GM12865 (cell line): ENCODE measurements around the gene HPCAL1.

ENCODE experiments used
- DNase-seq: peaks from one replicate; pipeline ENCODE4 v3.0.0; 2010; ENCODE audit warnings: low read depth
- H3K4me3 ChIP-seq: 2 replicates; pipeline ENCODE4 v1.5.1; 2011; ENCODE audit warnings: mild to moderate bottlenecking, low read depth, low read length, control low read depth
- TF ChIP-seq, protein P1 (sequence below): IDR thresholded peaks from 2 replicates; pipeline ENCODE4 v1.5.1; 2011; ENCODE audit warnings: low read length, control low read depth, low read depth, inconsistent platforms; ENCODE audit not compliant: insufficient read depth; ENCODE audit errors: missing control alignments

Gene HPCAL1

DNA sequence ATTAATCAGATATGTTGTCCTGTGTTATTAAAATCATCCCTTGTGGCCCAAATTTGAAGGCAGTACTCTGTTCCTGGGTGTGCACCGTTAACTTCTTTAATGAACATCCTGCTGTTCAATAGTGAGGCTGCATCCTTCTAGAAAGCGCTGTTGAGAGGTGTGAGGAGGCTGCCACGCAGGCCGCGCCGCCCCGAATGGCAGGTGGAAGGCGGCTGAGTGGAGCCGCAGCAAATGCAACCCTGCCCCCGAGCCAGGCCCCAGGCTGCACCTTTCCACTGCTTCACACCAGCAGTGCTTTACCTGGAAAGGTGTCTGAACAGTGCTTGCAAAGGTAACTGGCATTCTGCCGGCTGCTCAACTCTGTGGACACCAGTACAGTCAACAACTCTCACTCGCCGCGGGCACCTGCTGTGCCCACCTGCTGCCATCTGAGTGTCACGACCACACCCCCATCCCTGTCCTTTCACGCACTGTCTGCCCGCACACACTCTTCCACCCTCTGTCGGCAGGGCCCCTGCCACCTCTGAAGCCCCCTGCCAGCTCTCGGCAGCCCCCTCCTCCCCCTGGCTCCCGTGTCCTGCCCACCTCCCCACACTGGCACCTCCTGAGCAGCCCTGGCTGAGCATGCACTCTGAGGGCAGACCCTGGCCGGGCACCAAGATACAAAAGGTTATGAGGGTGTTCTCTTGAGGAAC is 74.5 kb downstream of the HPCAL1 start:
- no peak for DNase-seq
- TF ChIP-seq, protein P1, sequence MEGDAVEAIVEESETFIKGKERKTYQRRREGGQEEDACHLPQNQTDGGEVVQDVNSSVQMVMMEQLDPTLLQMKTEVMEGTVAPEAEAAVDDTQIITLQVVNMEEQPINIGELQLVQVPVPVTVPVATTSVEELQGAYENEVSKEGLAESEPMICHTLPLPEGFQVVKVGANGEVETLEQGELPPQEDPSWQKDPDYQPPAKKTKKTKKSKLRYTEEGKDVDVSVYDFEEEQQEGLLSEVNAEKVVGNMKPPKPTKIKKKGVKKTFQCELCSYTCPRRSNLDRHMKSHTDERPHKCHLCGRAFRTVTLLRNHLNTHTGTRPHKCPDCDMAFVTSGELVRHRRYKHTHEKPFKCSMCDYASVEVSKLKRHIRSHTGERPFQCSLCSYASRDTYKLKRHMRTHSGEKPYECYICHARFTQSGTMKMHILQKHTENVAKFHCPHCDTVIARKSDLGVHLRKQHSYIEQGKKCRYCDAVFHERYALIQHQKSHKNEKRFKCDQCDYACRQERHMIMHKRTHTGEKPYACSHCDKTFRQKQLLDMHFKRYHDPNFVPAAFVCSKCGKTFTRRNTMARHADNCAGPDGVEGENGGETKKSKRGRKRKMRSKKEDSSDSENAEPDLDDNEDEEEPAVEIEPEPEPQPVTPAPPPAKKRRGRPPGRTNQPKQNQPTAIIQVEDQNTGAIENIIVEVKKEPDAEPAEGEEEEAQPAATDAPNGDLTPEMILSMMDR = no peak
- no peak overlapping the region for H3K4me3 ChIP-seq

DNA sequence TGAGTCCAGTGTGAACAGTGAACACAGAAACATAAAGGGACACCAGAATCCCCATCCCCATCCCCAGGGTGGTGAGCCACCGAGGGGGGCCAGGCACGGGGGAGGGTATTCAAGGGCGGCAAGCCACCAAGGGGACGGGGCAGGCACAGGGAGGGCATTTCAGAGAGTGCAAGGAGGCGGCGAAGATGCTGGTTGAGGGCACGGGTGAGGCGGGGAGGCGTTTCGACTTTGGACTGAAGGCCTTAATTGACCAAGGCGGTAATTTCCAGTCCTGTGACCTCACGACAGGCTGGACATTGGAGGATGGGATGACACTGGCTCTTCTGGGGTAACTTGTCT is 75.0 kb downstream of the HPCAL1 start:
- TF ChIP-seq, protein P1 = no peak
- no peak overlapping the region for H3K4me3 ChIP-seq

DNA sequence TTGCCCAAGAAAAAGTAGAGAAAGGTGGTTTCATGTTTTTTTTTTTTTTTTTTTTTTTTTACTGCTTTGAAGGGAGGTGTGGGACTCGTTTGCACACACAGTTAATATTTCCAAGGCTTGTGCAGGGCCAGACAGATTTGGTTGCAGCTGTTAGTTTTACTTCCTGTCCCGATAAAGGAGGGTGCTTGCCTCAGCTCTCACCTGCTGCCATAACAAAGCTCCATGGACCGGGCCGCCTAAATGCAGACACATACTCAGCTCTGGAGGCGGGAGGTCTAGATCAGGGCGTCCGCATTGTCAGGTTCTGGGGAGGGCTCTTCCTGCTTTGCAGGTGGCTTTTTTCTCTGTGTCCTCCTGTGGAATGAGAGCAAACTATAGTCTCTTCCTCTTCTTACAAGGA is 75.5 kb downstream of the HPCAL1 start:
- TF ChIP-seq, protein P1 = no peak
- DNase-seq = peak; percentile 81
- H3K4me3 ChIP-seq = no peak overlapping the region

More for the DNA sequence above, 75.0 kb downstream of the HPCAL1 start:
- DNase-seq = no peak

DNA sequence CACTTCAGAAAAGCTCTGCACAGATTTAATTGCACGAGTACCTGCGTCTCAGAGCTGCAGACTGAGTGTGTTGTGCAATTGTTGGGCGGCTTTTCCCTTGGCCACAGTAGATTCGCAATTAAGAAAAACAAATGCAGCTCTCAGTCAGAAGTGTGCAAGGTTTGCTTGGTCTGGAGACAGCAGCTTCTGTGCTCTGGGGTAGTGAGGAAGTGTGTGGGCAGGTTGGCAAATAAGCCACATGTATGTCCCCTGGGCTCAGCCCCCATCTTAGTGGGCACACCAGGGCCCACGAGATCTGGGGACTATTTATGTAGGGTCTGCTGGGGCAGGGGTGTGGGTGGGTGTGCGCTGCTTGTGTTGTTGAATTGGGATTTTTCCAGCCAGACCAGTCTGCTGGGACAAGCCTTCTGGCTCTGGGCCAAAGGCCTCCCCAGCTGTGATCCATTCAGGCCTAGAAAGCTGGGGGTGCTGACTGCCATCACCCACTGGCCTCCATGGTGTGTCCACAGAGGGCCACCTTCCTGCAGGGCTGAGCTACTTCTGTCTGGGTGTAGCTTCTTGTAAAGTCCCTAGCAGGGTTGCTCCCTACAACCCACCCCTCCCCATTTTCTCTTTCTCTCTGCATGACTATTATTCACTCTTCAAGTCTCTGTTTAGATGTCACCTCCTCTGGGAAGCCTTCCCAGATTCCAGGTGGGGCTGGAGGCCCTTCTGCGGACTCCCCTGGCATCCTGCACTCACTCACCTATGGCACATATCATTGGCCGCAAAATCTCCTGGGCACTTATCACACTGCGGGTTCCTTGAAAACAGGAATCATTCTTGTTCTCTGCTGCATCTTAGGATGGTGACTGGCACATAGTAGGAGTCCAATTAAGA is 77.6 kb downstream of the HPCAL1 start:
- TF ChIP-seq, protein P1 = no peak
- no peak overlapping the region for H3K4me3 ChIP-seq
- DNase-seq = no peak

DNA sequence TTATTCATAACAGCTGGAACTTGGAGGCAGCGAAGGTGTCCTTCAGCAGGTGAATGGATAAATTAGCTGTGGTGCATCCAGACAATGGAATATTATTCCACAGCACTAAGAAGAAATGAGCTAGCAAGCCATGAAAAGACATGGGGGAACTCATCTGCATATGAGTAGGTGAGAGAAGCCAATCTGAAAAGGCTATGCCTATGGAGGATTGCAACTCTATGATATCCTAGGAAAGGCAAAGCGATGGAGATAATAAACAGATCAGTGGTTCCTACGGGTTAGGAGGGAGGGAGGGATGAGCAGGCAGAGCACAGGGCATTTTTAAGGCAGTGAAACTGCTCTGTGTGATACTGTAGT is 79.3 kb downstream of the HPCAL1 start:
- no peak for DNase-seq
- TF ChIP-seq, protein P1 = no peak
- H3K4me3 ChIP-seq = no peak overlapping the region

DNA sequence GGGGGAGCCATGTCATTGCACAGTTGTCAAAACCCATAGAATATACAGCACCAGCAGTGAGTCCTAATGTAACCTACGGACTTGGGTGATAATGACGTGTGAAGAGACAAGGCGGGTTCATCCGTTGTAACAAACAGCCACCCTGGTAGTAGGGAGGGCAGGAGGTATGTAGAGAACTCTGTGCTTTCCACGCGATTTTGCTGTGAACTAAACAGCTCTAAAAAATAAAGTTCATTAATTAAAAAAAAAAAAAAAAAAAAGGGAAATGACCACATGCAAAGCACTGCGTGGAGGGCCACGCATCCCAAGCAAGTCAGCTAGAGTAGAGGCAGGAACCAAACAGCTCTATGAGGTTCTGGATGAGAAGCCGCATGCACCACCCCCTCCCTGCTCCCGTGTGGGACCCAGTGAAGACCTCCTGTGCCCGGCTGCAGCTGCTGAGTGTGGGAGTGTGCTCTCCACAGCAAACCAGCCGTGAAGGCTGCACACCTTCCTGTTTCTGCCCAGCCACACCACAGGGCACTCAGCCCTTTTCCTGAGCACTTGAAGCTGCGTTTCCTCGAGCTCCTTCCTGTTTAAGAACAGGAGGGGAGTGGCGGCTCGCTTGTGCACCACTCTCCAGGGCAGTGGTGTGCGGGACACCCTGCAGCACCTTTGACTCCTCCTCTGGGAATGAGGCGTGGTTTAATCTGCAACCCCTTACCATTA is 79.8 kb downstream of the HPCAL1 start:
- TF ChIP-seq, protein P1 = no peak
- peak overlapping the region; percentile 12 for H3K4me3 ChIP-seq
- DNase-seq = peak; percentile 71
